Dendritic cell treated with granulocyte-macrophage colony-stimulating factor and Interleukin-4, amounts not matched to agents 40 ng/mL and 50 ng/mL, for 4 days (primary cell): ENCODE data around the gene PEPD.

Source experiments
- H3K27ac Mint-ChIP-seq: one replicate; pipeline ENCODE4 v1.8.0; 2022; ENCODE audit warnings: mild to moderate bottlenecking, mixed read lengths
- H3K27me3 Mint-ChIP-seq: one replicate; pipeline ENCODE4 v1.8.0; 2022; ENCODE audit warnings: mild to moderate bottlenecking, mixed read lengths
- H3K36me3 Mint-ChIP-seq: one replicate; pipeline ENCODE4 v1.8.0; 2022; ENCODE audit warnings: low read depth, mixed read lengths
- H3K4me1 Mint-ChIP-seq: one replicate; pipeline ENCODE4 v1.8.0; 2022; ENCODE audit warnings: low read depth, mixed read lengths
- H3K4me3 Mint-ChIP-seq: one replicate; pipeline ENCODE4 v1.8.0; 2022; ENCODE audit warnings: mild to moderate bottlenecking, moderate library complexity, mixed read lengths
- H3K9me3 Mint-ChIP-seq: one replicate; pipeline ENCODE4 v1.8.0; 2022; ENCODE audit warnings: mixed read lengths
- intact Hi-C: fragments of 100-400 bp; cut with micrococcal nuclease; formaldehyde crosslinking; loops from one replicate; pipeline ENCODE4 v1.15.0; 2022

Gene PEPD

DNA sequence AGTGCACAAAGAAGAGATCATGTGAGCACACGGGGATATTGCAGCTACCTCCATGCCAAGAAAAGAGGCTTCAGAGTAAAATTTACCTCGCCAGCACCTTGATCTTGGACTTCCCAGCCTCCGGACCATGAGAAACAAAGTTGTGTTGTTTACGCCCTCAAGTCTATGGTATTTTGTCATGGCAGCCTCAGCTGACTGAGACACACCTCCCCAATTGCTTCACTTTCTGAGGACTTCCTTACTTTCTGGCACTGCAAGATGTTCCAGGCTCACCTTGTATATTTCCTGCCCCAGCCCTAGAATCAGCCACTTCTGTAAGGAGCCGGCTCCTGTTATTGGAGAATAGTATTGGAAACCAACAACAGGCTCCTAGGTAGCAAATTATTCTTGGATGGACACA lies 154.7 kb downstream of the PEPD start:
- Mint-ChIP-seq H3K4me3 (no peak overlapping the region), H3K27me3 (peaks cover 3% of the 10 kb centered on the region), H3K9me3 (no peaks in the 10 kb centered on the region), H3K4me1 (peaks cover 21% of the 10 kb centered on the region), H3K27ac (no peak overlapping the region), H3K36me3 (no peaks in the 10 kb centered on the region)
- intact Hi-C loops, result no loop called here

DNA sequence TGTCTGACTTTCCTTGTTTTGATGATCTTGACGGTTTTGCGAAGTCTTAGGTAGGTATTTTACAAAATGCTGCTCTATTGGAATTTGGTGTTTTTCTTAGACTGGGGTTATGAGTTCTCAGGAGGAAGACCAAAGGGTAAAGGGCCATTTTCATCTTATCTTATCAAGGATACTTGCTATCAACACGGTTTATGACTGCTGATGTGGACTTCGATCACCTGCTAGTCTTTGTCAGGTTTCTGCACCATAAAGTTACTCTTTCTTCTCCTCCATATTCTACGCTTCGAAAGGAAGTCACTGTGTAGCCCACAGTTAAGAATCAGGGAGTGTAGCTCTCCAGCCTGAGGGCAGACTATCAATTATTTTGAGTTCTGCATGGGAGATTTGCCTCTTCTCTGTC lies 155.5 kb downstream of the PEPD start:
- Mint-ChIP-seq H3K4me3 (no peak overlapping the region), H3K4me1 (peaks cover 17% of the 10 kb centered on the region), H3K36me3 (no peaks in the 10 kb centered on the region), H3K27me3 (peaks cover 3% of the 10 kb centered on the region), H3K27ac (no peak overlapping the region), H3K9me3 (no peaks in the 10 kb centered on the region)
- intact Hi-C loops, result no loop called here

- Mint-ChIP-seq H3K27ac (no peak overlapping the region), H3K9me3 (no peaks in the 10 kb centered on the region), H3K4me3 (no peak overlapping the region), H3K27me3 (peaks cover 3% of the 10 kb centered on the region), H3K36me3 (no peaks in the 10 kb centered on the region), H3K4me1 (peaks cover 17% of the 10 kb centered on the region)
- intact Hi-C loops, result no loop called here
Measured at GRCh38 chr19:33365691-33366090, 155.9 kb downstream of the PEPD start.

- H3K27me3 Mint-ChIP-seq, result peaks cover 3% of the 10 kb centered on the region
- H3K4me1 Mint-ChIP-seq, result peaks cover 16% of the 10 kb centered on the region
- intact Hi-C loops, result no loop called here
- H3K9me3 Mint-ChIP-seq, result no peaks in the 10 kb centered on the region
- no peak overlapping the region for H3K4me3 Mint-ChIP-seq
- H3K27ac Mint-ChIP-seq, result no peak overlapping the region
- no peaks in the 10 kb centered on the region for H3K36me3 Mint-ChIP-seq
Measured at GRCh38 chr19:33363476-33363875, 158.1 kb downstream of the PEPD start.

DNA sequence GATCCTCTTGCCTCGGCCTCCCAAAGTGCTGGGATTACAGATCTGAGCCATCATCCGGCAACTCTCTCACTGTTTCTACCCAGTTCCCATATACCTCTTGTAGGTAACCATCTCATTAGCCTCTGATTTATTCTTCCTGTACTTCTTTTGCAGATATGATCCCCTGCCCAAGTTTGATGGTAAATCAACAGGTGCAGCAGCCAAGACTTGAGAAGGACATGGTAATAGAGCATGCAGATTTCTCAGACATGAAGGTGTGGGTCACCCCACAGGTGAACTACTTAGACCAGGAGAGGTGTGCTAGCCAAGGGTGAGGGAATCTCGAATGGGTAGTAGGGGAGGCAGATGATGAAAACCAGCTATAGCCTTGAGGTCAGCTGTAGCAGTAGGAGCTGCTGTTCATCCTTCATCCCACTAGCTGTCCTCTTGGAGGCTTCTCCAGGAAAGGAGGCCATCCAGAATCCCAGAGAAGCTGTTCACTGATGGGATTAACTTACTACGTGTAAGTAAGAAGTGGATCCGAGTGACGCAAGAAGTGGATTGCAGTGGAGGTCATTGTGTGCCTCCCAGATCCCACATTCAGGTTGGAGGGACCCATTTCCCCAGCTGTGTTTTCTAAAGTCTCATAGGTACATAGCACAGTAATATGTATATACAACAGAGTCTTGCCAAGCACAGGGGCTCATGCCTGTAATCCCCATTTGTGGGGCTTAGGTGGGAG lies 158.9 kb downstream of the PEPD start:
- peaks cover 3% of the 10 kb centered on the region for H3K27me3 Mint-ChIP-seq
- no peaks in the 10 kb centered on the region for H3K36me3 Mint-ChIP-seq
- H3K4me3 Mint-ChIP-seq, result no peak overlapping the region
- no peaks in the 10 kb centered on the region for H3K9me3 Mint-ChIP-seq
- intact Hi-C loops, result no loop called here
- peaks cover 12% of the 10 kb centered on the region for H3K4me1 Mint-ChIP-seq
- no peak overlapping the region for H3K27ac Mint-ChIP-seq

DNA sequence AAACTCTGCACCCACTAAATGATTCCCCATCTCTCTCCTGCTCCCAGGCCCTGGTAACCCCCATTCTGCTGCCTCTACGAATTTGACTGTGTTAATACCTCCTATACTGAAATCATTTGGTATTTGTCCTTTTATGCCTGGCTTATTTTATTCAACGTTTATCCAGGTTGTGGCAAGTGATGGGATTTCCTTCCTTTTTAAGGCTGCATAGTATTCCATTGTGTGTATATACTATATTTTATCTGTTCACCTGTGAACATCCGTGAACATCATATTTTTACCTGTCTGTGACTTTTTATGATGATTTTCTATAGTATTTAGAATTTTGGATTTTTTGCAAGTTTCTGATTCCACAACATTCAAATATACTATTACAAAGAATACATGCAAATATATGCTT lies 162.0 kb downstream of the PEPD start:
- Mint-ChIP-seq H3K4me1 (peaks cover 12% of the 10 kb centered on the region), H3K27me3 (peaks cover 3% of the 10 kb centered on the region), H3K4me3 (no peak overlapping the region), H3K9me3 (peaks cover 16% of the 10 kb centered on the region), H3K27ac (no peak overlapping the region), H3K36me3 (peaks cover 10% of the 10 kb centered on the region)
- intact Hi-C loops, result no loop called here

DNA sequence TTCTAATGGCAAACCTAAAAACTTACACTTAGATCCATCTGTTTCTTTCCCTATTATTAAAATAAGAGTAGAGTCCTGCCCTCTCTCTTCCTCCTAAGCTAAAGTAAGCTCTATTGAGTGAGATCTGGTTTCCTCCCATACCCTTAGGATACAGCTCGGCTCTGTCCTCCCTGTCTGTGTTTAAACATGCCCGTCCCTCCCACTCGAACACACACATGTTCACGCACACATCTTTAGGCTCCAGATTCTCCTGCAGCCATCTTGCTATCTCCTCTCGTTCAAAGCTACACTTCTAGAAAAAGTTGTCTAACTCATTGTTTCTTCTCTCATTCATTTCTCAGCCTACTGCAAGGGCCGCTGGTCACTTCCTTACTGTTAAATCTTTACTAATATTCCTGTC lies 163.2 kb downstream of the PEPD start:
- Mint-ChIP-seq H3K27me3 (no peaks in the 10 kb centered on the region), H3K9me3 (peaks cover 16% of the 10 kb centered on the region), H3K36me3 (peaks cover 10% of the 10 kb centered on the region), H3K4me1 (peaks cover under 1% of the 10 kb centered on the region), H3K27ac (no peak overlapping the region), H3K4me3 (no peak overlapping the region)
- intact Hi-C loops, result no loop called here

- Mint-ChIP-seq H3K27me3 (no peaks in the 10 kb centered on the region), H3K36me3 (peaks cover 10% of the 10 kb centered on the region), H3K9me3 (peaks cover 16% of the 10 kb centered on the region), H3K4me3 (no peak overlapping the region), H3K4me1 (no peaks in the 10 kb centered on the region), H3K27ac (no peak overlapping the region)
- intact Hi-C loops, result no loop called here
Measured at GRCh38 chr19:33357556-33357955, 164.0 kb downstream of the PEPD start.

GRCh38 chr19:33355535-33355934 lies 166.1 kb downstream of the PEPD start:
- H3K27me3 Mint-ChIP-seq, result peaks cover 2% of the 10 kb centered on the region
- no peak overlapping the region for H3K27ac Mint-ChIP-seq
- no peak overlapping the region for H3K4me3 Mint-ChIP-seq
- peaks cover 16% of the 10 kb centered on the region for H3K9me3 Mint-ChIP-seq
- peaks cover 10% of the 10 kb centered on the region for H3K36me3 Mint-ChIP-seq
- intact Hi-C loops, result no loop called here
- H3K4me1 Mint-ChIP-seq, result no peaks in the 10 kb centered on the region

DNA sequence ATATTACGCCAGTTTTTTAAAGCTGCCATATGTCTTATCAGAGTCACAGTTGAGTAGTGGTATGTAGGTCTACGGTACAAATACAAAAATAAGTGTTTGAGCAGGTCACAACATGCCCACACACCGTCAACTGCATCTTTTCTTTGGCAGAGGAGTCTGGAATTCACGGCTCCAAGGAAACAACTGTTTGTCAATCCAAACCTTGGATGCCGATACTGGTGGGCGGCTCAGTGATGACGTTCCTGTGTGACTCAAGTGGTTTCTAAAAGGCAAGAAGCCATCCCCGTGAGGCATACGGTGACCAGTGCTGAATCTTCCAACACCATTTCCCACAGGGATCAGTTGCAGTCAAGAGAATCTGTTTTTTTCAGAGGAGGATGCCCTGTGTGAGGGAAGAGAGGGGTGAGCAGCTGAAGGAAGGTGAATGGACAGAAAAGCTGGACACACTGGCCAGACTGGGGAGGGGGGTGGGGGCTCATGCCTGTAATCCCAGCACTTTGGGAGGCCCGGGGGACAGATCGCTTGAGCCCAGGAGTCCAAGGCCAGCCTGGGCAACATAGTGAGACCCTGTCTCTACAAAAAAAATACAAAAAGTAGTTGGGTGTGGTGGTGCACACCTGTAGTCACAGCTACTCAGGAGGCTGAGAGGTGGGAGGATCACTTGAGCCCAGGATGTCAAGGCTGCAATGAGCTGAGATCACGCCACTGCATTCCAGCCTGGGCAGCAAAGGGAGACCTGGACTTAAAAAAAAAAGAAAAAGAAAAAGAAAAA lies 170.9 kb downstream of the PEPD start:
- no peaks in the 10 kb centered on the region for H3K4me1 Mint-ChIP-seq
- no peak overlapping the region for H3K27ac Mint-ChIP-seq
- H3K27me3 Mint-ChIP-seq, result peaks cover 17% of the 10 kb centered on the region
- intact Hi-C loops, result no loop called here
- peaks cover 9% of the 10 kb centered on the region for H3K9me3 Mint-ChIP-seq
- H3K4me3 Mint-ChIP-seq, result no peak overlapping the region
- H3K36me3 Mint-ChIP-seq, result peaks cover 5% of the 10 kb centered on the region

- peaks cover 17% of the 10 kb centered on the region for H3K27me3 Mint-ChIP-seq
- peaks cover 8% of the 10 kb centered on the region for H3K4me1 Mint-ChIP-seq
- H3K36me3 Mint-ChIP-seq, result no peaks in the 10 kb centered on the region
- no peak overlapping the region for H3K4me3 Mint-ChIP-seq
- H3K9me3 Mint-ChIP-seq, result no peaks in the 10 kb centered on the region
- no peak overlapping the region for H3K27ac Mint-ChIP-seq
- intact Hi-C loops, result no loop called here
Measured at GRCh38 chr19:33349319-33350289, 172.0 kb downstream of the PEPD start.

DNA sequence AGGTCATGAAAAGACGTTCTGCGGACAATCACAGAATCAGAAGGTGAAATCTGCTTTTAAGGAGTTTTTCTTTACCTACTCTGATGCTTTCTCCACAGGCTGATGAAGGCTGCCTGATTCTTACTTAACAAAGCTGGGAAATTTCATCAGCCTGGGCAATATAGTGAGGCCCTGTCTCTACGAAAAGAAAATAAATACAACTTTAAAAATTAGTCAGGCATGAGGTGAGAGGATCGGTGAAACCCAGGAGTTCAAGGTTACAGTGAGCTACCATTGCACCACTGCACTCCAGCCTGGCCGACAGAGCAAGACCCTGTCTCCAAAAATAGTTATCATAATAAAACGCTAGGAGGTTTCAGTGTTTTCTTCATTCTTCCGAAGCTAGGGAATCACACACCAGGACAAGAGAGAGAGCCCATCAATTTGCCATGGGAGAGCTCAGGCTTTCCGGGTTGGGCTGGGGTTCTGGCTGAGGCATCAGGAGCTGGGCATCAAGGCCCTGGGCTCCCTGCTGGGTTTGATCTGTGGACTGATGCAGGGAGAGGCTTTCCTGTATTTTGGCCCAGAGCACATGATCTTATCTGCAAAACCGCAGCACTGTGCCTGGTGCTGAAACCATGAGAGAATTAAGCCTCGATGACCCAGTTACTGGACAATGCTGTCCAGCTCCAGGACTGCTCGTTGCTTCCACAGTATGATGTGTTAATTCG lies 173.1 kb downstream of the PEPD start:
- H3K27ac Mint-ChIP-seq, result no peak overlapping the region
- intact Hi-C loops, result no loop called here
- H3K9me3 Mint-ChIP-seq, result no peaks in the 10 kb centered on the region
- no peak overlapping the region for H3K4me3 Mint-ChIP-seq
- peaks cover 14% of the 10 kb centered on the region for H3K4me1 Mint-ChIP-seq
- peaks cover 22% of the 10 kb centered on the region for H3K27me3 Mint-ChIP-seq
- H3K36me3 Mint-ChIP-seq, result no peaks in the 10 kb centered on the region

GRCh38 chr19:33347300-33347699 lies 174.3 kb downstream of the PEPD start:
- Mint-ChIP-seq H3K4me1 (peaks cover 14% of the 10 kb centered on the region), H3K27me3 (peaks cover 22% of the 10 kb centered on the region), H3K27ac (no peak overlapping the region), H3K4me3 (no peak overlapping the region), H3K9me3 (no peaks in the 10 kb centered on the region), H3K36me3 (no peaks in the 10 kb centered on the region)
- intact Hi-C loops, result no loop called here
